ENCODE data around the gene CLN6. TPM values are rescaled to one million over a fixed set of nuclear protein-coding genes. Genes with fewer than 3 reads are reported as not detected.

Gene CLN6
- total RNA-seq, 4 donors from 2014 or later, result 1.8 to 34.0 (median 13.1) TPM

GRCh38 chr15:68188647-68189046 lies 40.9 kb downstream of the CLN6 start:
- Histone ChIP-seq H3K27ac (peak overlapping the region; percentile 54 to 74), H3K4me3 (no peak overlapping the region), H3K4me1 (peaks cover 0 to 11% of the 10 kb centered on the region in 2 donors), H3K9me3 (no peaks in the 10 kb centered on the region), H3K27me3 (no peaks in the 10 kb centered on the region), H3K36me3 (no peaks in the 10 kb centered on the region)
- TF ChIP-seq, protein P1, sequence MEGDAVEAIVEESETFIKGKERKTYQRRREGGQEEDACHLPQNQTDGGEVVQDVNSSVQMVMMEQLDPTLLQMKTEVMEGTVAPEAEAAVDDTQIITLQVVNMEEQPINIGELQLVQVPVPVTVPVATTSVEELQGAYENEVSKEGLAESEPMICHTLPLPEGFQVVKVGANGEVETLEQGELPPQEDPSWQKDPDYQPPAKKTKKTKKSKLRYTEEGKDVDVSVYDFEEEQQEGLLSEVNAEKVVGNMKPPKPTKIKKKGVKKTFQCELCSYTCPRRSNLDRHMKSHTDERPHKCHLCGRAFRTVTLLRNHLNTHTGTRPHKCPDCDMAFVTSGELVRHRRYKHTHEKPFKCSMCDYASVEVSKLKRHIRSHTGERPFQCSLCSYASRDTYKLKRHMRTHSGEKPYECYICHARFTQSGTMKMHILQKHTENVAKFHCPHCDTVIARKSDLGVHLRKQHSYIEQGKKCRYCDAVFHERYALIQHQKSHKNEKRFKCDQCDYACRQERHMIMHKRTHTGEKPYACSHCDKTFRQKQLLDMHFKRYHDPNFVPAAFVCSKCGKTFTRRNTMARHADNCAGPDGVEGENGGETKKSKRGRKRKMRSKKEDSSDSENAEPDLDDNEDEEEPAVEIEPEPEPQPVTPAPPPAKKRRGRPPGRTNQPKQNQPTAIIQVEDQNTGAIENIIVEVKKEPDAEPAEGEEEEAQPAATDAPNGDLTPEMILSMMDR (IDR thresholded peaks at IDR 0.05), result no peak
- no peak for TF ChIP-seq POLR2A (IDR thresholded peaks at IDR 0.05)
- no peak for DNase-seq
- intact Hi-C loops (cut with DNase I; ENCODE audit: low total_unique reads), result no loop called here

DNA sequence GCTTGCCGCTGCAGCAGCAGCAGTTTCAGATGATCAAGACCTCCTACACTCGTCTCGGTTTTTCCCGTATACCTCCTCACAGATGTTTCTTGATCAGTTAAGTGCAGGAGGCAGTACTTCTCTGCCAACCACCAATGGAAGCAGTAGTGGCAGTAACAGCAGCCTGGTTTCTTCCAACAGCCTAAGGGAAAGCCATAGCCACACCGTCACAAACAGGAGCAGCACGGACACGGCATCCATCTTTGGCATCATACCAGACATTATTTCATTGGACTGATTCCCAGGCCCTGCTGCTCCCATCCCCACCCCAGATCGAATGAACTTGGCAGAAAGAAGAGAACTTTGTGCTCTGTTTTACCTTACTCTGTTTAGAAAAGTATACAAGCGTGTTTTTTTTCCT lies 42.0 kb downstream of the CLN6 start:
- TF ChIP-seq, protein P1 (IDR thresholded peaks at IDR 0.05), result no peak
- peak overlapping the region; percentile 54 to 74 for H3K27ac ChIP-seq
- no peaks in the 10 kb centered on the region for H3K36me3 ChIP-seq
- no peaks in the 10 kb centered on the region for H3K27me3 ChIP-seq
- peaks cover 0 to 11% of the 10 kb centered on the region in 2 donors for H3K4me1 ChIP-seq
- H3K4me3 ChIP-seq, result peak overlapping the region in 1 of 2 donors; percentile 6
- intact Hi-C loops (cut with DNase I; ENCODE audit: low total_unique reads), result no loop called here
- no peaks in the 10 kb centered on the region for H3K9me3 ChIP-seq
- peak; percentile 57 to 67 for DNase-seq

DNA sequence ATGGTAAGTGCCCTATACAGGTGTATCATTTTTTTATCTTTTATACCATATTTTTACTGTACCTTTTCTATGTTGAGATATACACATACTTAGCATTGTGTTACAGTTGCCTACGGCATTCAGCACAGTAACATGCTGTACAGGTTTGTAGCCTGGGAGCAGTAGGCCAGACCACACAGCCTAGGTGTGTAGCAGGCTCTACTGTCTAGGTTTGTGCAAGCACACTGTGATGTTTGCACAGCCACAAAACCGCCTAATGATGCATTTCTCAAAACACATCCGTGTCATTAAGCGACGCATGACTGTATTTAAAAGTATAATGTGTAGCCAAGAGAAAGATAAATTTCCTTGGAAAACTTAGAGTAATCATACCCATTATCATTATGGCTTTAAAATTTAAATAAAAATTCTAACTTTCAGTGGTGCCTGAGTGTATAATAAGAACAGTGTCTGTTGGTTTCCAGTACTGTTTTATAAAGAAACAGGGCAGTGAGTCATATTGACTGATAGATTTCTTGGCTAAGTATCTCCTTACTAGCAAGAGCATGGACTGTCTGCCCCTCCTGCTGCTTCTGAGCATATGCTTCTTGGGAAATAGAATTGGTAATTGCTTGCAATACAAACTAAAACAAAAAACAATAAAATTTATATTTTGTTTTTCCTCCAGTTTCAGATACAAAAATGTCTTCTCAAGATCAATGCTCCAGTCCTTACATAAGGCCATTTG lies 42.7 kb downstream of the CLN6 start:
- peak overlapping the region; percentile 54 to 74 for H3K27ac ChIP-seq
- no peaks in the 10 kb centered on the region for H3K27me3 ChIP-seq
- peaks cover 0 to 11% of the 10 kb centered on the region in 2 donors for H3K4me1 ChIP-seq
- H3K36me3 ChIP-seq, result no peaks in the 10 kb centered on the region
- H3K4me3 ChIP-seq, result no peak overlapping the region
- no peak for DNase-seq
- intact Hi-C loops (cut with DNase I; ENCODE audit: low total_unique reads), result no loop called here
- TF ChIP-seq, protein P1 (IDR thresholded peaks at IDR 0.05), result no peak
- no peak for TF ChIP-seq POLR2A (IDR thresholded peaks at IDR 0.05)
- H3K9me3 ChIP-seq, result no peaks in the 10 kb centered on the region

DNA sequence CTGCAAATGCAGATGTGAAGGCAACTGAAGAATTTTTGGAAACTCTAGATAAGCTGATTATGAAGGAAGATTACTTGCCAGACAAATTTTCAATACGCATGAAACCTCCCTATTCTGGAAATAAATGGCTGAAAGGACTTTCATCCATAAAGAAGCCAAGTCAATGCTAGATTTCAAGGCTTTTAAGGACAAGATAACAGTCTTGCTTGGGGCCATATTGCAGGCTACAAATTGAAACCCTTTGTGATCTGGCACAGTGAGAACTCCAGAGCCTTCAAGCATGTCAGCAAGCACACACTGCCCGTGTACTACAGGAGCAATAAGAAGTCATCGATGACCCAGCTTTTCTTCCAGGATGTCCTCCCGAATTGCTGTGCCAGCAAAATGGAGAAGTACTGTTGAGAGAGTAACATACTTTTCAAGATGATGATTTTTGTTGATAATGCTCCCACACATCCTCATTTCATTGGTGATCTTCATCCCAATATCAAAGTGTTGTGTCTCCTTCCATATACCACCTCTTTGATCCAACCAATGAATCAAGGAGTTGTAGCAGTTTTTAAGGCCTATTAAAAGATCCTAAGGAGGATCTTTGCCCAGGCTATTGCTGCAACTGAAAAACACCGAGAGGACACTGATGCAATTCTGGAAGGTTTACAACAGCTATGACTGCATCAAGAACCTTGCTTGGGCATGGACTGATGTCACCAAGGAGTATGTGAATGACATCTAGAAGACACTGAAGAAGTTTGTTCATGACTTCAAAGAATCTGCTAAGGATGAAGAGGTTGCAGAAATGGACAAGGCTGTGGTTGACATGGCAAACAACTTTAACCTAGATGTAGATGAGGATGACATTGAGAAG lies 44.7 kb downstream of the CLN6 start:
- H3K4me1 ChIP-seq, result peaks cover 0 to 11% of the 10 kb centered on the region in 2 donors

More for the DNA sequence above, 44.7 kb downstream of the CLN6 start:
- intact Hi-C loops (cut with DNase I; ENCODE audit: low total_unique reads), result no loop called here
- Histone ChIP-seq H3K4me3 (no peak overlapping the region), H3K27ac (no peak overlapping the region), H3K9me3 (no peaks in the 10 kb centered on the region), H3K36me3 (no peaks in the 10 kb centered on the region), H3K27me3 (no peaks in the 10 kb centered on the region)
- no peak for DNase-seq
- no peak for TF ChIP-seq POLR2A (IDR thresholded peaks at IDR 0.05)
- TF ChIP-seq, protein P1 (IDR thresholded peaks at IDR 0.05), result no peak
